H9 (cell line): ENCODE data around the gene HKDC1. TPM values are rescaled to one million over a fixed set of nuclear protein-coding genes. Genes with fewer than 3 reads are reported as not detected.

ENCODE experiments used
- DNase-seq: peaks from one replicate; pipeline ENCODE4 v3.0.0-alpha.2; 2017
- H2AFZ ChIP-seq: one replicate; pipeline ENCODE4 v1.6.1; 2013; ENCODE audit warnings: mild to moderate bottlenecking, low read length, control low read depth, moderate library complexity
- H2AK5ac ChIP-seq: 2 replicates; pipeline ENCODE4 v1.6.1; 2013; ENCODE audit warnings: low read length, control low read depth, mixed read lengths; ENCODE audit not compliant: insufficient read length
- H2BK120ac ChIP-seq: one replicate; pipeline ENCODE4 v1.6.1; 2013; ENCODE audit warnings: low read depth, mild to moderate bottlenecking, low read length, control low read depth, inconsistent platforms; ENCODE audit not compliant: poor library complexity, severe bottlenecking
- H2BK12ac ChIP-seq: 2 replicates; pipeline ENCODE4 v1.6.1; 2013; ENCODE audit warnings: low read length, control low read depth, mixed read lengths, low read depth; ENCODE audit not compliant: insufficient read length
- H2BK15ac ChIP-seq: 2 replicates; pipeline ENCODE4 v1.6.1; 2013; ENCODE audit warnings: low read depth, low read length, control low read depth
- H2BK20ac ChIP-seq: one replicate; pipeline ENCODE4 v1.6.1; 2013; ENCODE audit warnings: low read depth, mild to moderate bottlenecking, low read length, control low read depth, inconsistent platforms; ENCODE audit not compliant: poor library complexity, severe bottlenecking
- H2BK5ac ChIP-seq: 2 replicates; pipeline ENCODE4 v1.6.1; 2013; ENCODE audit warnings: low read length, control low read depth, mixed read lengths; ENCODE audit not compliant: insufficient read length
- H3K14ac ChIP-seq: 2 replicates; pipeline ENCODE4 v1.6.1; 2013; ENCODE audit warnings: low read length, control low read depth; ENCODE audit not compliant: insufficient read depth
- H3K18ac ChIP-seq: 2 replicates; pipeline ENCODE4 v1.6.1; 2013; ENCODE audit warnings: low read depth, mild to moderate bottlenecking, mixed read lengths, low read length, control low read depth; ENCODE audit not compliant: insufficient read length
- H3K23ac ChIP-seq: 2 replicates; pipeline ENCODE4 v1.6.1; 2013; ENCODE audit warnings: low read length, control low read depth, mixed read lengths, low read depth; ENCODE audit not compliant: insufficient read length
- H3K23me2 ChIP-seq: 2 replicates; pipeline ENCODE4 v1.6.1; 2013; ENCODE audit warnings: low read depth, mild to moderate bottlenecking, mixed read lengths, low read length, control low read depth; ENCODE audit not compliant: insufficient read length, poor library complexity, severe bottlenecking
- H3K27ac ChIP-seq: 2 replicates; pipeline ENCODE4 v1.5.1; 2013; ENCODE audit warnings: low read length, control low read depth, mixed read lengths, low read depth; ENCODE audit not compliant: insufficient read length
- H3K27me3 ChIP-seq: 2 replicates; pipeline ENCODE4 v1.6.1; 2013; ENCODE audit warnings: low read length, control low read depth, inconsistent platforms; ENCODE audit not compliant: insufficient read depth
- H3K4ac ChIP-seq: 2 replicates; pipeline ENCODE4 v1.6.1; 2013; ENCODE audit warnings: low read depth, mild to moderate bottlenecking, control low read depth, inconsistent platforms, low read length, moderate library complexity
- H3K4me1 ChIP-seq: 2 replicates; pipeline ENCODE4 v1.6.1; 2013; ENCODE audit warnings: low read length, control low read depth, inconsistent platforms; ENCODE audit not compliant: insufficient read depth
- H3K4me2 ChIP-seq: 2 replicates; pipeline ENCODE4 v1.6.1; 2013; ENCODE audit warnings: low read length, control low read depth, mixed read lengths; ENCODE audit not compliant: insufficient read length, insufficient read depth
- H3K56ac ChIP-seq: 2 replicates; pipeline ENCODE4 v1.6.1; 2013; ENCODE audit warnings: low read depth, mild to moderate bottlenecking, mixed read lengths, low read length, control low read depth; ENCODE audit not compliant: insufficient read length
- H3K79me1 ChIP-seq: 2 replicates; pipeline ENCODE4 v1.6.1; 2013; ENCODE audit warnings: low read depth, mild to moderate bottlenecking, moderate library complexity, low read length, control low read depth, inconsistent platforms; ENCODE audit not compliant: insufficient read depth, poor library complexity, severe bottlenecking
- H3K79me2 ChIP-seq: 2 replicates; pipeline ENCODE4 v1.6.1; 2013; ENCODE audit warnings: low read length, control low read depth, inconsistent platforms; ENCODE audit not compliant: insufficient read depth
- H3K9ac ChIP-seq: 2 replicates; pipeline ENCODE4 v1.6.1; 2013; ENCODE audit warnings: low read length, control low read depth, mixed read lengths; ENCODE audit not compliant: insufficient read length; ENCODE audit errors: extremely low read depth
- H3K9me3 ChIP-seq: one replicate; pipeline ENCODE4 v1.6.1; 2013; ENCODE audit warnings: low read depth, low read length, inconsistent platforms; ENCODE audit not compliant: control insufficient read depth
- H3T11ph ChIP-seq: one replicate; pipeline ENCODE4 v1.6.1; 2013; ENCODE audit warnings: mild to moderate bottlenecking, low read length, control low read depth, inconsistent platforms
- H4K20me1 ChIP-seq: one replicate; pipeline ENCODE4 v1.6.1; 2013; ENCODE audit not compliant: control insufficient read depth, insufficient read length, insufficient read depth
- H4K5ac ChIP-seq: 2 replicates; pipeline ENCODE4 v1.6.1; 2013; ENCODE audit warnings: low read depth, mild to moderate bottlenecking, mixed read lengths, low read length, control low read depth; ENCODE audit not compliant: insufficient read length
- H4K8ac ChIP-seq: replicated peaks from 2 replicates; pipeline ENCODE4 v1.6.1; 2013; ENCODE audit warnings: low read length, control low read depth, mixed read lengths, low read depth; ENCODE audit not compliant: insufficient read length
- H4K91ac ChIP-seq: 2 replicates; pipeline ENCODE4 v1.6.1; 2013; ENCODE audit warnings: low read depth, mild to moderate bottlenecking, moderate library complexity, mixed read lengths, low read length, control low read depth; ENCODE audit not compliant: insufficient read length
- H3K27ac Mint-ChIP-seq, 3 experiments: 2 replicates in 2 of 3; 3 replicates in 1 of 3; pipeline ENCODE4 v1.8.0; 2020 to 2021; ENCODE audit warnings: mixed read lengths in 3 of 3, mild to moderate bottlenecking in 1 of 3, moderate library complexity in 1 of 3
- H3K27me3 Mint-ChIP-seq: 2 replicates; pipeline ENCODE4 v1.8.0; 2021; ENCODE audit warnings: low read depth, mild to moderate bottlenecking, moderate library complexity, mixed read lengths
- H3K36me3 Mint-ChIP-seq, 3 experiments: 2 replicates in 2 of 3; 3 replicates in 1 of 3; pipeline ENCODE4 v1.8.0; 2020 to 2021; ENCODE audit warnings: low read depth in 3 of 3, mixed read lengths in 3 of 3; ENCODE audit not compliant: insufficient read depth in 1 of 3
- H3K4me1 Mint-ChIP-seq, 2 experiments: 2 replicates each; pipeline ENCODE4 v1.8.0; 2020; ENCODE audit warnings: mixed read lengths in 2 of 2
- H3K4me3 Mint-ChIP-seq, 2 experiments: 2 replicates in 1 of 2; 3 replicates in 1 of 2; pipeline ENCODE4 v1.8.0; 2020 to 2021; ENCODE audit warnings: mild to moderate bottlenecking in 2 of 2, mixed read lengths in 2 of 2, moderate library complexity in 1 of 2
- H3K9me3 Mint-ChIP-seq, 2 experiments: 2 replicates in 1 of 2; 3 replicates in 1 of 2; pipeline ENCODE4 v1.8.0; 2020; ENCODE audit warnings: mild to moderate bottlenecking in 2 of 2, mixed read lengths in 2 of 2, moderate library complexity in 1 of 2
- WGBS: extraction: QIAGEN DNeasy Blood & Tissue Kit; methylation state at CpG from one replicate; pipeline ENCODE4 v1.1.7; 2013; ENCODE audit warnings: missing lambda C conversion rate, low lambda C conversion rate, mixed read lengths; ENCODE audit not compliant: insufficient read length; ENCODE audit errors: extremely low coverage; 5-methylcytosine and 5-hydroxymethylcytosine counted together
- total RNA-seq: library from RNA; stranded (reverse); gene quantifications from 2 replicates; pipeline ENCODE4 v1.2.1, GENCODE V29; 2021
- TF ChIP-seq, protein P1 (sequence below): fragments of 200-600 bp; sonication (generic); conservative IDR thresholded peaks from 3 replicates; pipeline ENCODE4 v1.8.0; 2021; ENCODE audit warnings: antibody characterized with exemption, mild to moderate bottlenecking

The HKDC1 gene
- total RNA-seq, 1 experiment from 2014 or later = not detected

DNA sequence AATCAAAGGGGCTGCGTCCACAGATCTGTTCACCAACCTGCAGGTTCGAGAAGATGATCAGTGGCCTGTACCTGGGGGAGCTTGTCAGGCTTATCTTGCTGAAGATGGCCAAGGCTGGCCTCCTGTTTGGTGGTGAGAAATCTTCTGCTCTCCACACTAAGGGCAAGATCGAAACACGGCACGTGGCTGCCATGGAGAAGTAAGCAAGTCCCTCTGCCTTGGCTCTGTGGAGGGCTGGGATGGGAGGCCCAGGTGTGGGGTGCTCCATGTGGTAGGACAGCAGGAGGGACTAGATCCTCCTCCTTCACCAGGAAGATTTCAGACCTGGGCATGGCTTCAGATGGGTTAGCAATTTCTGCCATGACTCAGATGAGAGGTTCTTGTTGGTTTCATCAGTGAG, 25.9 kb downstream of the HKDC1 start:
- TF ChIP-seq, protein P1, sequence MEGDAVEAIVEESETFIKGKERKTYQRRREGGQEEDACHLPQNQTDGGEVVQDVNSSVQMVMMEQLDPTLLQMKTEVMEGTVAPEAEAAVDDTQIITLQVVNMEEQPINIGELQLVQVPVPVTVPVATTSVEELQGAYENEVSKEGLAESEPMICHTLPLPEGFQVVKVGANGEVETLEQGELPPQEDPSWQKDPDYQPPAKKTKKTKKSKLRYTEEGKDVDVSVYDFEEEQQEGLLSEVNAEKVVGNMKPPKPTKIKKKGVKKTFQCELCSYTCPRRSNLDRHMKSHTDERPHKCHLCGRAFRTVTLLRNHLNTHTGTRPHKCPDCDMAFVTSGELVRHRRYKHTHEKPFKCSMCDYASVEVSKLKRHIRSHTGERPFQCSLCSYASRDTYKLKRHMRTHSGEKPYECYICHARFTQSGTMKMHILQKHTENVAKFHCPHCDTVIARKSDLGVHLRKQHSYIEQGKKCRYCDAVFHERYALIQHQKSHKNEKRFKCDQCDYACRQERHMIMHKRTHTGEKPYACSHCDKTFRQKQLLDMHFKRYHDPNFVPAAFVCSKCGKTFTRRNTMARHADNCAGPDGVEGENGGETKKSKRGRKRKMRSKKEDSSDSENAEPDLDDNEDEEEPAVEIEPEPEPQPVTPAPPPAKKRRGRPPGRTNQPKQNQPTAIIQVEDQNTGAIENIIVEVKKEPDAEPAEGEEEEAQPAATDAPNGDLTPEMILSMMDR = no peak
- no peaks in the 10 kb centered on the region for H3K36me3 Mint-ChIP-seq
- Histone ChIP-seq H3K27me3 (no peaks in the 10 kb centered on the region), H3K23ac (no peak overlapping the region), H3K9me3 (no peaks in the 10 kb centered on the region), H3K23me2 (no peaks in the 10 kb centered on the region), H3K79me1 (no peaks in the 10 kb centered on the region), H4K91ac (no peak overlapping the region), H3K14ac (no peak overlapping the region), H3K9ac (no peak overlapping the region), H3K4me2 (no peak overlapping the region), H4K20me1 (no peaks in the 10 kb centered on the region), H2AFZ (no peak overlapping the region), H2BK120ac (no peak overlapping the region), H4K5ac (no peak overlapping the region), H3K18ac (no peak overlapping the region), H3K79me2 (no peaks in the 10 kb centered on the region), H2BK20ac (no peak overlapping the region), H3K4me1 (no peaks in the 10 kb centered on the region), H3K4ac (no peak overlapping the region), H2BK12ac (no peak overlapping the region), H4K8ac (no peak overlapping the region), H3K27ac (no peak overlapping the region), H2AK5ac (no peak overlapping the region), H2BK15ac (no peak overlapping the region), H3K56ac (no peak overlapping the region), H3T11ph (no peak overlapping the region), H2BK5ac (no peak overlapping the region)
- peaks cover 0 to 2% of the 10 kb centered on the region in 2 experiments; a peak in 2 of 5 replicates for H3K9me3 Mint-ChIP-seq
- H3K27me3 Mint-ChIP-seq = peaks cover 1% of the 10 kb centered on the region
- no CpG with 5 or more reads among the region's 5 CpGs for WGBS
- DNase-seq = no peak
- peaks cover 5 to 7% of the 10 kb centered on the region in 2 experiments; a peak in 2 of 4 replicates for H3K4me1 Mint-ChIP-seq
- no peak overlapping the region for H3K4me3 Mint-ChIP-seq
- H3K27ac Mint-ChIP-seq = no peak overlapping the region
